HuH-7.5 (cell line): ENCODE results near the gene NAALADL1.
"Not testable (repeated sequence)": the region's sequence is repeated elsewhere in the genome, so short reads cannot be mapped to it uniquely, and the experiment has no call there.

Experiments
- DNase-seq: peaks from one replicate; pipeline ENCODE4 v3.0.0; 2011; ENCODE audit warnings: low spot score

Gene NAALADL1

GRCh38 chr11:65013888-65014725, 44.2 kb downstream of the NAALADL1 start, which contains the start of gene ARL2:
Gene ARL2, plus strand, starts transcription at chr11:65014160. Its CDS starts 48 bp downstream, at chr11:65014208.
- peak; percentile 89 for DNase-seq

GRCh38 chr11:65013130-65013887, 45.0 kb downstream of the NAALADL1 start:
- DNase-seq: peak; percentile 92

- no peak for DNase-seq
These were observed 49.5 kb downstream of the NAALADL1 start for GRCh38 chr11:65008873-65009272.

GRCh38 chr11:65008016-65008415, 50.3 kb downstream of the NAALADL1 start:
- no peak for DNase-seq

- not testable (repeated sequence) for DNase-seq
These were observed 54.4 kb downstream of the NAALADL1 start for GRCh38 chr11:65003968-65004367.

GRCh38 chr11:65003282-65003681, 55.1 kb downstream of the NAALADL1 start:
- no peak for DNase-seq

- no peak for DNase-seq
These were observed 55.6 kb downstream of the NAALADL1 start for GRCh38 chr11:65002706-65003105.

GRCh38 chr11:64999478-64999877, 58.9 kb downstream of the NAALADL1 start:
- DNase-seq: no peak

- peak; percentile 59 for DNase-seq
These were observed 59.5 kb downstream of the NAALADL1 start for GRCh38 chr11:64998690-64999431.

GRCh38 chr11:64998141-64998540, 60.2 kb downstream of the NAALADL1 start:
- no peak for DNase-seq

- DNase-seq: peak; percentile 78
These were observed 61.5 kb downstream of the NAALADL1 start, which contains the start of gene BATF2 for GRCh38 chr11:64996710-64997380. Gene BATF2, minus strand, starts transcription at chr11:64996971. Its CDS starts 57 bp downstream, at chr11:64996914.

GRCh38 chr11:64996327-64996709, 62.0 kb downstream of the NAALADL1 start:
- DNase-seq: no peak
